GM10847 (cell line): Measurements from ENCODE around the gene DPY30.
A peak's percentile ranks its signal among the peaks of the same experiment; 100 is the strongest.

Source experiments
- POLR2A ChIP-seq: IDR thresholded peaks from 2 replicates; pipeline ENCODE4 v1.6.1; 2011; ENCODE audit not compliant: insufficient read length; ENCODE audit errors: extremely low read depth

The DPY30 gene

DNA sequence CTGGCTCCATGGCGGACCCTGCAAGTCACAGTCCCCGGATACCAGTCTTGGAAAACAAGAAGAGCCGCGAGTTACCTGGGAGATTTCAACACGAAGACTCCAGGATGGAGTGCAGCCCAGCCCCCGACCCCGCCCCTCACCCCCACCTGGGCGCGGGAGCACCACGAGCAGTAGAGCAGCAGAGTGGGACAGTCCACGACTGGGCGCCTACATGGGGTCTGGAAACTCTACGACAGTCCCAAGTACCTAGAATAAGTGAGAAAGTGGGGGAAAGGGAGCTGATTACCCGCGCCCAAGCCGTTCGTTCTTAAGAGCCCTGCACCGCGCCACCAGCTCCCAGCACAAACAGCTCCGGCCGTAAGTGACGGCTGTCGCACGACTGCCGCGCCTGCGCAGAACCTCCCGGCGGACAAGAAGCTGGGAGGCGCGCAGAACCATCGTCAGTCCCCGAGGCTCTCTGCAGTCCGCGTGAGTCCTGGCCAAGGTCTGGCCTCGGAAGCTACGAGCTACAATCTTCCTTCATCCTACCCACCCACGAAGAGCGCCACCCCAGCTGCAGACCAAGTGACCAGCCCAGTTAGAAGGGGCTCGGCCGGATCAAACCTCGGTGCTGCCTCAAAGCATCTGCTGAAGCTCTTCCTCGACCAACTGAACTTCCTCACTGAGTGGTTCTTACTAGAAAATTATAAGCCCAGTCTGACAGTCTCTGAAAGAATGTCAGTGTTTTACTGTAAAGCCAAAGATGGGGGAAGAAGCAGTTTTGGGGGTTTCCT, at the start of gene DPY30:
Gene DPY30, minus strand, starts transcription at position 359 of the 773 bp plus-strand sequence. Its CDS starts 349 bp downstream, at position 10.
- peak; percentile 98 for TF ChIP-seq POLR2A

GRCh38 chr2:32074134-32074506, 34.5 kb upstream of the DPY30 start:
- TF ChIP-seq POLR2A: no peak

DNA sequence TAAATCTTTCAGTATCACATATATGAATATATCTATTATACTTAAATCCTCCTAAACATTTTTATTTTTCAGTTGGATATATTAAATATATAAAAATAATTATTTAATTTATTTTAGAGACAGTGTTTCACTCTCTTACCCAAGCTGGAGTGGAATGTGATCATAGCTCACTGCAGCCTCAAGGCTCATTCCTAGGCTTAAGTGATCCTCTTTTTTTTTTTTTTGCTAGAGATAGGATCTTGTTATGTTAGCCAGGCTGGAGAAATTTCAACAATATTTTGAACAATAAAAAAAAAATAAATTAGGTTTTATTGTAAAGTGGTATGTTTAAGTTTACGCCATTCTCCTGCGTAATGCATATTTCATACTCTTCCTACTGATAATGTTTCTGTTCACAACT, 27.9 kb upstream of the DPY30 start:
- TF ChIP-seq POLR2A: no peak

GRCh38 chr2:32064713-32065112, 25.1 kb upstream of the DPY30 start:
- TF ChIP-seq POLR2A: no peak

GRCh38 chr2:32064021-32064601, 24.5 kb upstream of the DPY30 start:
- peak; percentile 41 for TF ChIP-seq POLR2A

GRCh38 chr2:32063310-32064020, 23.9 kb upstream of the DPY30 start, which contains the start of gene SPAST:
TSS of gene SPAST (plus strand) at chr2:32063556. CDS start at chr2:32063832, 276 bp downstream.
- peak; percentile 45 for TF ChIP-seq POLR2A

GRCh38 chr2:32061973-32062861, 22.6 kb upstream of the DPY30 start:
- TF ChIP-seq POLR2A: no peak

- no peak for TF ChIP-seq POLR2A
Observed at GRCh38 chr2:32061430-32061829, 21.8 kb upstream of the DPY30 start.

DNA sequence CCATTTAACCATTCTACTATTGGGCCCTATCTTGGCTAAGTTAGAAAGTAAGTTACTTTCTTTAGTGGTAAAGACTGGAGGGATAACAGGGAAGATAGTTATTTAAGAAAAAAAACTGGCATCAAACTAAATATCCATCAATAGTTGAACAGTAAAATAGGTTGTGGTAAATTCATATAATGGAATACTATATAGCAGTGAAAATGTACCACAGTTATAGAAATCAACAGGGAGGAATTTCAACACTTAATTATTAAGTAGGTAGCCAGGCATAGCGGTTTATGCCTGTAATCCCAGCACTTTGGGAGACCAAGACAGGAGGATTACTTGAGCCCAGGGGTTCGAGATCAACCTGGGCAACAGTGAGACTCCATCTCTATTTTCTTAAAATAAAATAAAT, 20.7 kb upstream of the DPY30 start:
- no peak for TF ChIP-seq POLR2A

GRCh38 chr2:32058130-32058529, 18.5 kb upstream of the DPY30 start:
- no peak for TF ChIP-seq POLR2A

DNA sequence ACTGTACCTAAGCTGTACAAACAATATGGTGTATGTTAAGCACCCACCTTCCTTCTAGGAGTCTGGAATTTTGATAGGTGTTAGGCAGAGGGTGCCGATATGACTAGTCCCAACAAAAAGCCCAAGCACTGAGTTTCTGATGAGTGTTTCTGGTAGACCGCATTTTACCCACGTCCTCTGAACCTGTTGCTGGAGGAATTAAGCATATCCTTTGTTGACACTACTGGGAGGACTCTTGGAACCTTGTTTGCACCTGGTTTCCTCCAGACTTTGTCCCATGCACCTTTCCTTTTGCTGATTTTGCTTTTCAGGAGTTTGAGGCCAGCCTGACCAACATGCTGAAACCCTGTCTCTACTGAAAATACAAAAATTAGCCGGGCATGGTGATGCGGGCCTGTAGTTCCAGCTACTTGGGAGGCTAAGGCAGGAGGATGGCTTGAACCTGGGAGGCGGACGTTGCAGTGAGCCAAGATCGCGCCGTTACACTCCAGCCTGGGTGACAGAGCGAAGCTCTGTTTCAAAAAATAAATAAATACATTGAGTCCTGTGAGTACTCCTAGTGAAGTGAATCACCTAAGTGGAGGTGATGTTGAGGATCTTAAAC, 12.3 kb upstream of the DPY30 start:
- TF ChIP-seq POLR2A: no peak

- TF ChIP-seq POLR2A: no peak
Observed at GRCh38 chr2:32043561-32043960, 4.0 kb upstream of the DPY30 start.

DNA sequence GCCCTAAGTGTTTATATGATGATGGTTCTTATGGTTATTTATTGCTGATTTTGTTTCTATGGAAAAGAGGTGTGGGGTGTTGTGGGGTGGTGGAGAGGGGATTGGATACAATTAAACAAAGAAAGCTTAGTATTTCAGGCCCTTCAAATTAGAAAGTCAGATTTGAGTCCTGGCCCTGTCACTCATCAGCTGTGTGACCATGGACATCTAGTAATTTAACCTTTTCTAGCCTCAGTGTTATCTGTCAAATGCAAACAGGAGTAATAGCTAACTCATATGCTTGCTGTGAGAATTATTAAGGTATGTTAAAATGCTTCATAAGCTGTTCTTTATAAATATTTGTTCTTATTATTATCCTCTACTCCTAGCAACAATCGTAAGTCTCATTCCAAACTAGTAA, 26.7 kb downstream of the DPY30 start:
- no peak for TF ChIP-seq POLR2A

- TF ChIP-seq POLR2A: no peak
Observed at GRCh38 chr2:32011485-32011960, 28.1 kb downstream of the DPY30 start.
